GM21515 (cell line): ENCODE results near the gene MYLK4.

ENCODE experiments used
- ATAC-seq: cut with Tn5 transposase; IDR thresholded peaks from one replicate; pipeline ENCODE4 v1.9.1; 2021; ENCODE audit not compliant: unreplicated experiment

Gene MYLK4

GRCh38 chr6:2635911-2636310, 114.8 kb downstream of the MYLK4 start:
- ATAC-seq, result no peak

GRCh38 chr6:2634139-2634964, 116.4 kb downstream of the MYLK4 start:
- peak; percentile 91 for ATAC-seq

GRCh38 chr6:2633736-2634135, 117.0 kb downstream of the MYLK4 start:
- ATAC-seq, result no peak

GRCh38 chr6:2632976-2633584, 117.6 kb downstream of the MYLK4 start:
- no peak for ATAC-seq

- no peak for ATAC-seq
These were observed 118.4 kb downstream of the MYLK4 start for GRCh38 chr6:2632368-2632767.

- ATAC-seq, result no peak
These were observed 119.7 kb downstream of the MYLK4 start for GRCh38 chr6:2630891-2631571.

GRCh38 chr6:2630359-2630758, 120.4 kb downstream of the MYLK4 start:
- ATAC-seq, result no peak

GRCh38 chr6:2626401-2626800, 124.3 kb downstream of the MYLK4 start:
- ATAC-seq, result no peak

GRCh38 chr6:2625581-2625980, 125.1 kb downstream of the MYLK4 start:
- no peak for ATAC-seq

- ATAC-seq, result no peak
These were observed 126.5 kb downstream of the MYLK4 start for GRCh38 chr6:2624177-2624576.

- no peak for ATAC-seq
These were observed 127.4 kb downstream of the MYLK4 start for GRCh38 chr6:2623295-2623694.

- ATAC-seq, result no peak
These were observed 128.1 kb downstream of the MYLK4 start for GRCh38 chr6:2622671-2623070.

GRCh38 chr6:2619651-2620050, 131.1 kb downstream of the MYLK4 start:
- ATAC-seq, result no peak

GRCh38 chr6:2617729-2618128, 133.0 kb downstream of the MYLK4 start:
- no peak for ATAC-seq

- no peak for ATAC-seq
These were observed 133.9 kb downstream of the MYLK4 start for GRCh38 chr6:2616811-2617210.

GRCh38 chr6:2615251-2615650, 135.5 kb downstream of the MYLK4 start:
- ATAC-seq, result no peak

- ATAC-seq, result no peak
These were observed 135.9 kb downstream of the MYLK4 start for GRCh38 chr6:2614846-2615245.

- ATAC-seq, result no peak
These were observed 136.6 kb downstream of the MYLK4 start for GRCh38 chr6:2614155-2614554.
